HCT116 (cell line): Measurements from ENCODE around the gene PHYH. TPM values are rescaled to one million over a fixed set of nuclear protein-coding genes. Genes with fewer than 3 reads are reported as not detected.

Experiments used
- ATAC-seq: fragments of 200-7000 bp; cut with Tn5 transposase; 2 replicates; pipeline ENCODE4 v1.9.1; 2020; ENCODE audit warnings: mild to moderate bottlenecking, moderate library complexity
- BruUV-seq: library from RNA; stranded (reverse); fragments of 400-500 nt; replicated peaks from 2 replicates; lab custom pipeline; 2021; lab: Mats Ljungman, UMichigan
- CTCF ChIA-PET: fragments of 300-600 bp; sonication (Branson Sonifier 250); formaldehyde crosslinking; loops from one replicate; lab custom pipeline; 2021; ENCODE audit warnings: antibody characterized with exemption; lab: Charles Lee
- POLR2A ChIA-PET: fragments of 300-600, 350-600 bp; sonication (Branson Sonifier 250); formaldehyde crosslinking; loops from one replicate; lab custom pipeline; 2021; ENCODE audit warnings: antibody characterized with exemption; lab: Charles Lee
- RAD21 ChIA-PET, 2 experiments: fragments of 300-600 bp; sonication (Branson Sonifier 250); formaldehyde crosslinking; loops; one replicate each; lab custom pipeline; 2023; ENCODE audit warnings: low total read pairs in 2 of 2; ENCODE audit not compliant: uncharacterized antibody in 2 of 2, unreplicated experiment in 2 of 2, low non-redundant PET in 1 of 2; lab: Charles Lee
- DNase-seq: peaks from one replicate; pipeline ENCODE4 v3.0.0-alpha.2; 2010; ENCODE audit warnings: low read depth, low spot score
- H2AFZ ChIP-seq: fragments of 200-600 bp; shearing (Covaris generic), sonication (generic); 2 replicates; pipeline ENCODE4 v1.6.1; 2017; ENCODE audit warnings: low read depth, mixed run types, mixed read lengths, antibody characterized with exemption, low read length; ENCODE audit not compliant: poor library complexity, severe bottlenecking
- H3K27ac ChIP-seq: 2 replicates; pipeline ENCODE4 v1.5.1; 2012; ENCODE audit warnings: low read depth, low read length
- H3K27me3 ChIP-seq: fragments of 200-600 bp; sonication (generic); 2 replicates; pipeline ENCODE4 v1.6.1; 2016; ENCODE audit warnings: mixed run types, low read length, mixed read lengths; ENCODE audit not compliant: insufficient read depth
- H3K36me3 ChIP-seq, 2 experiments: fragments of 200-500 bp in 1 of 2; fragments of 200-600 bp in 1 of 2; sonication (Bioruptor generic) in 1 of 2; sonication (generic) in 1 of 2; 2 replicates each; pipeline versions ENCODE4 v1.5.1 to v1.6.1; 2014 to 2016; ENCODE audit warnings: low read length in 2 of 2, inconsistent platforms in 1 of 2, mixed read lengths in 1 of 2, mixed run types in 1 of 2; ENCODE audit not compliant: insufficient read depth in 2 of 2, control insufficient read depth in 1 of 2
- H3K4me1 ChIP-seq, 2 experiments: fragments of 200-600 bp in 1 of 2; sonication (generic) in 1 of 2; 2 replicates each; pipeline versions ENCODE4 v1.5.1 to v1.6.1; 2012 to 2017; ENCODE audit warnings: low read length in 2 of 2, inconsistent platforms in 1 of 2, mild to moderate bottlenecking in 1 of 2, mixed read lengths in 1 of 2, mixed run types in 1 of 2, moderate library complexity in 1 of 2; ENCODE audit not compliant: insufficient read depth in 2 of 2, control insufficient read depth in 1 of 2
- H3K4me2 ChIP-seq: fragments of 200-600 bp; sonication (generic); 2 replicates; pipeline ENCODE4 v1.6.1; 2017; ENCODE audit warnings: mixed run types, low read length, mixed read lengths
- H3K4me3 ChIP-seq, 2 experiments: fragments of 200-600 bp in 1 of 2; sonication (generic) in 1 of 2; replicated peaks in 1 of 2; 2 replicates each; pipeline ENCODE4 v1.5.1; 2011 to 2016; ENCODE audit warnings: low read length in 2 of 2, control low read depth in 1 of 2, low read depth in 1 of 2, mild to moderate bottlenecking in 1 of 2, mixed read lengths in 1 of 2, mixed run types in 1 of 2
- H3K79me2 ChIP-seq: fragments of 200-600 bp; sonication (generic); 2 replicates; pipeline ENCODE4 v1.6.1; 2017; ENCODE audit warnings: mild to moderate bottlenecking, mixed run types, low read length, moderate library complexity, mixed read lengths; ENCODE audit not compliant: insufficient read depth
- H3K9ac ChIP-seq: fragments of 200-600 bp; sonication (generic); 2 replicates; pipeline ENCODE4 v1.6.1; 2016; ENCODE audit warnings: low read length, mixed read lengths
- H3K9me2 ChIP-seq: fragments of 200-600 bp; sonication (generic), shearing (Covaris generic); 2 replicates; pipeline ENCODE4 v1.6.1; 2017; ENCODE audit warnings: mixed run types, mild to moderate bottlenecking, moderate library complexity; ENCODE audit not compliant: insufficient read depth
- H3K9me3 ChIP-seq, 2 experiments: fragments of 200-500 bp in 1 of 2; fragments of 200-600 bp in 1 of 2; sonication (Bioruptor generic) in 1 of 2; sonication (generic) in 1 of 2; 2 replicates each; pipeline ENCODE4 v1.6.1; 2014 to 2017; ENCODE audit warnings: low read length in 2 of 2, mixed read lengths in 2 of 2, inconsistent platforms in 1 of 2, low read depth in 1 of 2, mild to moderate bottlenecking in 1 of 2, mixed run types in 1 of 2, moderate library complexity in 1 of 2; ENCODE audit not compliant: control insufficient read depth in 1 of 2, insufficient read depth in 1 of 2
- H4K20me1 ChIP-seq: fragments of 200-600 bp; sonication (generic), shearing (Covaris generic); 2 replicates; pipeline ENCODE4 v1.6.1; 2017; ENCODE audit warnings: mixed run types, mild to moderate bottlenecking, moderate library complexity; ENCODE audit not compliant: insufficient read depth
- ATF3 ChIP-seq: IDR thresholded peaks from 2 replicates; pipeline ENCODE4 v1.6.1; 2012
- CBX3 ChIP-seq: IDR thresholded peaks from 2 replicates; pipeline ENCODE4 v1.6.1; 2012; ENCODE audit warnings: low read depth
- CTCF ChIP-seq, 3 experiments: fragments of 200-600 bp in 1 of 3; sonication (generic) in 1 of 3; IDR thresholded peaks in 2 of 3; conservative IDR thresholded peaks in 1 of 3; 2 replicates each; pipeline ENCODE4 v1.5.1; 2012 to 2017; ENCODE audit warnings: low read depth in 2 of 3, low read length in 2 of 3, antibody characterized with exemption in 1 of 3, borderline replicate concordance in 1 of 3, control low read depth in 1 of 3, mild to moderate bottlenecking in 1 of 3, mixed read lengths in 1 of 3, mixed run types in 1 of 3, moderate library complexity in 1 of 3; ENCODE audit not compliant: insufficient read depth in 1 of 3
- EGR1 ChIP-seq: IDR thresholded peaks from 2 replicates; pipeline ENCODE4 v1.6.1; 2012; ENCODE audit warnings: low read depth
- ELF1 ChIP-seq: IDR thresholded peaks from 2 replicates; pipeline ENCODE4 v1.6.1; 2012; ENCODE audit warnings: low read depth, borderline replicate concordance
- EZH2 ChIP-seq: fragments of 200-600 bp; sonication (generic); IDR thresholded peaks from 2 replicates; pipeline ENCODE4 v1.6.1; 2017; ENCODE audit warnings: antibody characterized with exemption, mixed run types
- EZH2phosphoT487 ChIP-seq: fragments of 200-600 bp; IDR thresholded peaks from 2 replicates; pipeline ENCODE4 v1.6.1; 2018; ENCODE audit warnings: antibody characterized with exemption, borderline replicate concordance
- JUND ChIP-seq: IDR thresholded peaks from 2 replicates; pipeline ENCODE4 v1.6.1; 2012
- MAX ChIP-seq: IDR thresholded peaks from 2 replicates; pipeline ENCODE4 v1.6.1; 2012
- POLR2AphosphoS5 ChIP-seq: IDR thresholded peaks from 2 replicates; pipeline ENCODE4 v1.6.1; 2011; ENCODE audit warnings: mild to moderate bottlenecking, low read depth, low read length, moderate library complexity
- RAD21 ChIP-seq: IDR thresholded peaks from 2 replicates; pipeline ENCODE4 v1.6.1; 2012; ENCODE audit warnings: low read depth, mild to moderate bottlenecking
- REST ChIP-seq: IDR thresholded peaks from 2 replicates; pipeline ENCODE4 v1.6.1; 2012; ENCODE audit warnings: low read depth
- SIN3A ChIP-seq: IDR thresholded peaks from 2 replicates; pipeline ENCODE4 v1.6.1; 2012; ENCODE audit warnings: low read depth
- SP1 ChIP-seq: IDR thresholded peaks from 2 replicates; pipeline ENCODE4 v1.6.1; 2012; ENCODE audit warnings: low read depth
- SRF ChIP-seq: IDR thresholded peaks from 2 replicates; pipeline ENCODE4 v1.6.1; 2012; ENCODE audit warnings: low read depth
- ZBTB33 ChIP-seq: IDR thresholded peaks from 2 replicates; pipeline ENCODE4 v1.6.1; 2011; ENCODE audit warnings: mild to moderate bottlenecking, low read length, moderate library complexity; ENCODE audit not compliant: insufficient replicate concordance; ENCODE audit errors: extremely low read depth
- ZFX ChIP-seq: fragments of 450-650 bp; IDR thresholded peaks from 2 replicates; pipeline ENCODE4 v1.6.1; 2017
- ZNF274 ChIP-seq: fragments of 200-500 bp; sonication (Bioruptor generic); IDR thresholded peaks from 2 replicates; pipeline ENCODE4 v1.6.1; 2014; ENCODE audit warnings: mild to moderate bottlenecking, low read depth, low read length, inconsistent platforms
- intact Hi-C: fragments of 100-400 bp; cut with micrococcal nuclease; formaldehyde crosslinking; loops from 2 replicates; pipeline ENCODE4 v1.10.0; 2022
- total RNA-seq: library from RNA; stranded (reverse); gene quantifications from one replicate; pipeline ENCODE4 v1.2.1, GENCODE V29; 2021; ENCODE audit not compliant: unreplicated experiment

PHYH gene
- total RNA-seq, 1 experiment from 2014 or later = 15.3 TPM

- DNase-seq (no peak), ATAC-seq (no peak)
- ChIA-PET POLR2A (no interaction called here), RAD21 (no interaction called here), CTCF (no interaction called here)
- Histone ChIP-seq H2AFZ (no peak within 1 kb of the TSS), H3K27me3 (no peaks in the 10 kb centered on the region), H3K79me2 (no peaks in the 10 kb centered on the region), H4K20me1 (no peaks in the 10 kb centered on the region), H3K4me2 (no peak within 1 kb of the TSS), H3K9ac (no peak within 1 kb of the TSS), H3K9me3 (no peaks in the 10 kb centered on the region), H3K36me3 (no peaks in the 10 kb centered on the region), H3K4me3 (no peak within 1 kb of the TSS), H3K4me1 (peaks cover 0 to 3% of the 10 kb centered on the region in 2 experiments; a peak in 1 of 4 replicates), H3K9me2 (no peaks in the 10 kb centered on the region), H3K27ac (no peak within 1 kb of the TSS)
- TF ChIP-seq JUND (no peak), EGR1 (no peak), REST (no peak), CBX3 (no peak), POLR2AphosphoS5 (no peak), RAD21 (no peak), ZBTB33 (no peak), CTCF (IDR thresholded peaks at IDR 0.05 in 2 of 3, conservative IDR thresholded peaks at IDR 0.05 in 1 of 3; ENCODE audit: borderline replicate concordance in 1 of 3, insufficient read depth in 1 of 3, low read depth in 2 of 3, low read length in 2 of 3) (no peak), SIN3A (no peak), SRF (no peak), ZFX (no peak), SP1 (no peak), EZH2 (no peak), EZH2phosphoT487 (no peak), ATF3 (no peak), ELF1 (no peak), MAX (no peak), ZNF274 (no peak)
- BruUV-seq = no TSS peak
- intact Hi-C loops = no loop called here
These were observed 65.7 kb downstream of the PHYH start, which contains the start of gene UCMA for GRCh38 chr10:13234172-13234571. Gene UCMA (minus strand): TSS chr10:13234374. CDS start chr10:13234258, 116 bp downstream.
